HL-60/S4 treated with retinoic acid at 250 ng/mL for 4 days and 3 days (cell line): ENCODE data around the gene FYB1.

Source experiments
- in situ Hi-C: fragments of 300-500 bp; cut with MboI; formaldehyde crosslinking; loops from 2 replicates; pipeline ENCODE4 v1.7.0; 2022; ENCODE audit warnings: low sequenced_read_pairs

FYB1 gene

DNA sequence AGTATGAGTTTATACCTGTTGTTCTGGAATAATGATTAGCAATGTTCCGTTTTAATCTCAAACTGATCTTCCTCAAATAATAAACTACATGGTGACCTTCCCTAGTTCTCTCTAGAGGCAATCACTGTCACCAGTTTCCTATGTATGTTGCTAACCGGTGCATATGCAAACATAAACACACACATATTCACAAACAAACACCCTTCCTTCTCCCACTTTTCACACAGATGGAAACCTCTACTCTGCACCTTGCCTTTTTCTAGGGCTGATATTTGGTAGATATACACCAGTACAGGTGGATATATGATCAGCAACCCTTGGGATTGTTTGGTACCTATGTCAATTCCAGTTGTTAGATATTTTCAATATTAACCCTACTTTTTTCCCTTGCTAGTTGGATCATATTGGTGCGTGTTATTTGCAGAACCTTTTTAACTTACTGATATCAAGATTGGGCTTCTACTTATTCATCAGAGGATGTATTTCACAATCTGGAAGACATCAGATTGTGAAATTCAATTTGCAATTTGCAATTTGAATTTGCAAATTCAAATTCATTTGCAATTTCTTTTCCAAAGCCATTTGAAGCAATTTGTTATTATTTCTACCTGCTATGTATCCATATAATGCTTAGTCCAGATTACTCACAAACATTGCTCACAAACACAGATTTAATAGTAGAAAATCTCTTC is 12.6 kb downstream of the FYB1 start:
- in situ Hi-C loops: no loop called here

DNA sequence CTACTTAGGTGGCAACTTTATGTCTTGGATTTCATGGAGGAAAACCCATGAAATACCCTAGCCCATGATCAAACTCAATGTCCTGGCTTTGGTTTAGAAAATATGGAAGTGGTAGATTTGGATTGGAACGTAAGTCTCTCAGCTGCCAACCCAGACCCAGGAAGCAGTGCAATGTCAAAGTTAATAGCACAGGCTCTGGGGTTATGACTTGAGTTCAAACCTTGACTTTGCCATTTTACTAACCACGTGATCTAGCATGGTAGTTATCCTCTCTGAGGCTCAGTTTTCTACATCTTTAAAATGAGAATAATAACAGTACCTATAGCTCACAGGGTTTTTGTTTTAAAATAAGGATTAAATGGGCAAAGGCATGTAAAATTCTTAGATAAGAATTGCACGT is 13.8 kb downstream of the FYB1 start:
- in situ Hi-C loops: no loop called here

DNA sequence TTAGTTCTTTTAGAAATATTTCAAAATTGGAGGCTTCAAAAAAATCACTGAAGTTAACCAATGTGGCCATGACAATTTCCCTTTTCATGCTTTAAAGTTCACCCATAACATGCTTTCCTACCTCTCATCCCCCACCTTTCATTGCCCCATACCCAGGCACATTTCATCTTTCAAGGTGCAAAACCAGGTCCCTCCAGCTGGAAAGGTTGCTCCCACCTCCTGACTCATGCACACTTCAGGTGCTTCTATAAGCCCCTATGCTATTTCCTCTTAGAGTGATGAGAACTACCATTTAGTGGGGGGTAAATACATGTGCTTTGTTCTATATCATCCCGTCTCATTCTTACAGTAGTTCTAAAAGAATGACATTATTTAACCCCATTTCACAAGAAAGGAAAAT is 15.4 kb downstream of the FYB1 start:
- in situ Hi-C loops: no loop called here

DNA sequence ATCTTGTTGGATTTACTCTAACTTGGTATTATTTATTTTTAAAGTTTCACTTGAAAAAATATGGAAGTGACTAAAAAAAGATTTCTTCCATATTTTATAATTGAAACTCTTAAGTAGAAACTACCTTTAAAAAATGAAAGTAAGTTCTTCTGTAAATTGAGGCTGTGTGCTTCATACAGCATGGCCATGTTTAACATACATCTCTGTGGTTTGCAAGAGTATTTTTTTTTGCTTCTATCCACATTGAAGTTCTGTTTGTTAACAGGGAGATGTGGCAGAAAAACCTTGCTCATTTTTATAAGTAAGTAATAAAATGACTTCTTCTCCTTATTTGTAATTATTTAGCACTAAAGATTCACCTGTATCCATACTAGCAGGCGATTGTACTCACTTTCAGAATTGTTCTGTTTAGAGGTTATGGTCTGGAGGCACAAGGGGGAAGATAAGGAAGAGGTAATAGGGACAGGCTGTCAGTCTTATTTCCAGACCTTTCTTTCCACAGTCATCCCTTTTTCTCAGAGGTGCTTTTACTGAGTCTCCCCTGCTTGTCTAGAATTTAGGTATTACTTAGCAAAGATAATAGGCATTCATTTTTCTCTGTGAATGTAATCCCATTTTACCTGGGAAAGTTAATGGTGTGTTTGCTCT is 16.0 kb downstream of the FYB1 start:
- in situ Hi-C loops: no loop called here

DNA sequence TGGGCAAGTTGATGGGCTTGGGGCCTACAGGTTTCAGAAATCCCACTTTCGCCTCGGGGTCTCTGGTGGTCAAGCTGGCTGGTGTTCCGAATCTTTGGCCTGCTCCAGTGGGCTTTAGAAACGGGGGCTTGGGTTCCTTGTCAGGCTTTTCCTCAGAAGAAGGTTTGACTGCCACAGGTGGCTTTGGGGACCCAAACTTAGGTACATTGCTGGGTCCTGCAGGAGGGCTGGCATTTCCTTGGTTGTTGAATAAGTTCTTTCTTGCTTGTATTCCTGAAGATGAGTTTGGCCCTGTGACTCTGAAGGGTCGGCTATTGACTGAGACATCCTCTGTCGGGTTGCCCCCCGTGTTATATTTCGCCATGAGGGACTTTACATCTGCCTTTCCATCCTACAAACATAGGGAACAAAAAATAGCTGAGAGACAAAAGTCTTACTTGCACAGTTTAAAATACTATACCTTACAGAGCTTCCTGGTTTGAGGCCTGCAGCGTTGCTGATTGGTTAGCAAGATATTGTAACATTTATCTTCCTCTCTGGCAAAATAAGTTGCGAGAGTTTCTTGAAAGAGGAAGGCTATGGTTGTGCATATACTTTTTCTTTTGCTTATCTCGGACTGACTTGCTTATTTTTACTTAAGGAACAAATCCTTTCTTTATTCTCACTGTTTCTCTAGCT is 16.6 kb downstream of the FYB1 start:
- in situ Hi-C loops: no loop called here

DNA sequence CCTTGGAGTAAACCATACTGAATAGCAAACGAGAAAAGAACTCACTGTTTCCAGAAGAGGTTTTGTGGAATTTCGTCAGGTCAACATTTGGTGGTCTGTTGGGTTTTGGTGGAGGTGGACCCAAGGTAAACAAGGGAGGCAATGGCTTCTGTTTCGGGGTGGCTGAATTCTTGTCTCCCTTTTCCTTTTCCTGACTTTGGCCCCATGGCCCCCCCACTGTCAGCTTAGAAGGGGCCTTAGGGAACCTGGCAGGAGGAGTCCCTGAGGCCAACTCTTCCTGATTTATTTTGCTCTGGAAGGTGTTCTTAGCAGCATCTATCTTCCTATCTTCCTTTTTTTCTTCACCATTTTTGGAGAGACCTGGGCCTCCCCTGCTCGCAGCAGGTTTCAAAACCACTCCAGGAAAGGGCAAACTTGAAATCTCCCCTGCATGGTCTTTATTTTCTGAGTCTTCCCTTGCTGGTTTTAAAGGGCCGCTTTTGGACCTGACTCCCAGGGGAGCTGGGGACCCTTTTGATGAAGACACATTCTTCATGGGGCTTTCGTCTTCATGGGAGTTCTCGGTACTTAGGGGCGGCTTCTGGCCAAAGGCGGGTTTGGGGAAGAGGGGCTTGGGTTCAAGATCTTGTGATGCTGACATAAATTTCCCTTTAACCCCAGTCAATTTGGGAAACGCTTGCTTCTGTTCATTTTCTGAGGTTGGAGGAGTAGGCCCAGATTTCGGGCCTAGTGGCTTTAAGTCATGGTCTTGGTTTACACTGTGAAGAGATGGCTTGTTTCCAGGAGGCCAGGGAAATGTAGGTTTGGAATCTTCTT is 17.4 kb downstream of the FYB1 start:
- in situ Hi-C loops: no loop called here

DNA sequence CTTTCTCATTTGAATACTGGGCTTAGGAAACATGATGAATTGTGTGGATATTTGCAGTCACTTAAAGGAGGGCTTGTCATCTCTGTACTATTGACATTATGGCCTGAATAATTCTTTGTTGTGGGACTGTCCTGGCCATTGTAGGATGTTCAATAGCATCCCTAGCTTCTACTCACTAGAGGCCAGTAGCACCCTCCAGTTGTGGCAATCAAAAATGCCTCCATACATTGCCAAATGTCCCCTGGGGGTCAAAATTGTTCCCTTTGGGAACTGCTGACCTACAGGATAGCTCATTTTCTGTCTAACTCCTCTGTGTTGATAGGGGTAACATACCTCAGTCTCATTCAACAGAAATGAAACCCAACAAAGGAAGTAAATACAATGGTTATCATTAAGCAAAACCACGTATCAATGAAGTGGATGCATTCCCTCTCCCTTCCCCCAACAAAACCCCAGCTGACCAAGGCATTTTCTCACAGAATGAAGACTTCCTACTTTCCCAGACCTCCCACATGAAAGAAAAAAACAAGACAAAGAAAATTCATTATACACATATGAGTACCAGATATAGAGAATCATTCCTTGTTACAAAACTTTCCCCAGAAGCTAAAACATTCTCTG is 18.1 kb downstream of the FYB1 start:
- in situ Hi-C loops: no loop called here

DNA sequence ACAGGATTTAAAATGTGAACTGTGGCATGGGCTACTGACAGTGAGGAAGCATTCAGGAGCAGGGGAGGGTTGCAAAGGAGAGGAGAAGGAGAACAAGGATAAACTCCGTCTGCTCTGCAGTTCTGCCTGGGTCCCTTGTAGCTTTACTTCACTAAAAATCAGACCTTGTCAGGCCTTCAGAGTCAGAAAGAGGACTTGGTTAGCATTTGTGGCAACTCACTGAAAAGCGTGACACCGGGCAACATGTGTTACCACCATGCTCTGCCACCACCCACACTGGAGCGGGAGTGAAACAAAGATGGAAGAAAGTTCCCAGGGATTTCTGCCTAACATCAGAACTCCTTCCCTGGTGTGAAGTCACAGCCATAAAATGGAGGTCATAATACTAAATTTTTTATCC is 19.3 kb downstream of the FYB1 start:
- in situ Hi-C loops: no loop called here

DNA sequence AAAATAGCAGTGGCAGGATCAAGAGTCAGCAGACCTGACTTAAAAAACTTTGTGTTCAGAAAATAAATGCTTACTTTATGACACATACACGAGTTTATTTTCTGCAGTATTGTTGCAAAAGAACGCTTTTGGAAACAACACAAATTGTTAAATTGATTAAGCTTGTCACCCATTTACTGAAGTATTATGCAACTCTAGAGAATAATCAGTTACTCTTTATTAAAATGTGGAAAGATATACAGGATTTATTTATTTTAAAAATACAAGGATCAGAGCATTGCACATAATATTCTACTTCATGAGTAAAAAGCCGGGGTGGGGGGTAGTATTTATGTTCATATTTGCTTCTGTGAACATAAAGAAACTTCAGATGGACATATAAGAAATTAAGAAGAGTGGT is 20.0 kb downstream of the FYB1 start:
- in situ Hi-C loops: no loop called here

DNA sequence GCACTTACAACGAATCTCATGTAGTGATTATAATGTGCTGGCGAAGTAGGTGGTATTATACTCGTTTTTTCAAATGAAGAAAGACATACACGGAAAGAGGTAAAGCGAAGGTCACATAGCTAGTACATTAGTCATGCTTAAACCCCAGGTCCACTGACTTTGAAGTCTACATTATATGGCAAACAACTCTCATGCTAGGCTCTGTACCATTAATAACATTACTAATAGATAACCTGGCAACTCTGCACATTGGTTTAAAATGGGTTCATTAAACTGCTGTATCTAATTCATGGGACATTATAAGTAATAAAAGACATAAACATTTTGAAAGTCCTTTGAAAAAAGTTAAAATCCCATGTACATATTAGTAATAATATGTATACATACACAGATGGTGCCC is 21.2 kb downstream of the FYB1 start:
- in situ Hi-C loops: no loop called here

DNA sequence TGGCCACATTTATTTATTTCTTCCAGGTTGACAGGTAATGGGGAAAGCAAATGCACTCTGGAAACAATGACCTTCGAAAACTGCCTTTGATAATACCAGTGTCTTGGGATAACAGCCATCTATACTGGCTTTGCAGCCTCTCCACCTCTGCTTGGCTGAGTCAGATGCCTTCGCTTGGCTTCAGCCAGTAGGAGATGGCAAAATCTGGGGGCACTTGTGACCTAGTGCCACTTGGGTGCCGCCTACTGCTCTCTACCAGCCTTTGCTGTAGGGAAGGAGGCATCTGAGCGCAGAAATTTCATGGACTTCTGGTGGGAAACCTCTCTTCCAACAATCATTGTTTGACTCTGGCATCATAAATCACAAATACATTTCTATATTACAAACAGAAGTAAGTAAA is 21.8 kb downstream of the FYB1 start:
- in situ Hi-C loops: no loop called here

DNA sequence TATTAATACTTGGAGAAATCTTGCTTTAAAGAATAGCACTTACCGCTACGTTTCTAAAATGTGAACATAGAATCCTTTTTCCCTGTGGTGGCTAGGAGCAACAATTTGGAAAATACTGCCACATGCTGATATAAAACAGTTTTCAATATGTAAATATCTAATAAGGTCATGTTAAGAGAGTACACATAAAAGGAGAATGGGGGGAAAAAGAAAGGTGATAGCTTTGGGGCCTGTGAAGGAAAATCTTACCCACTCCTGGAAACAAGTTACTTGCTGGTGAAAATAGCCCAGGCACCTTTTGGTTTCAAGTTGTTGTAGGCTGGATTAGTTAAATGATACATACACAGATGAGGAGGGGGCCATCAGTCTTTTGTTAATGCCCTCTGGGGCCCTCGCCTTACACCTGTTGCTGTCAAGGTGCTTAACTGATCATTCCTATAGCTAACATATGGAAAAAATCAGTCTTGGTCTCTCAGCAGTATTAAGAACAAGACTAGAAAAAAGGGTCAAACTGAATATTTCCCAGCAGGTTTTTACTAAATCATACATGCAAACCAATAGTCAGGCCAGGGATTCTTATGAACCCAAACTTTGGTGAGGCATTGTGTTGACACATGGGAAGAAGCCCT is 24.1 kb downstream of the FYB1 start:
- in situ Hi-C loops: no loop called here

DNA sequence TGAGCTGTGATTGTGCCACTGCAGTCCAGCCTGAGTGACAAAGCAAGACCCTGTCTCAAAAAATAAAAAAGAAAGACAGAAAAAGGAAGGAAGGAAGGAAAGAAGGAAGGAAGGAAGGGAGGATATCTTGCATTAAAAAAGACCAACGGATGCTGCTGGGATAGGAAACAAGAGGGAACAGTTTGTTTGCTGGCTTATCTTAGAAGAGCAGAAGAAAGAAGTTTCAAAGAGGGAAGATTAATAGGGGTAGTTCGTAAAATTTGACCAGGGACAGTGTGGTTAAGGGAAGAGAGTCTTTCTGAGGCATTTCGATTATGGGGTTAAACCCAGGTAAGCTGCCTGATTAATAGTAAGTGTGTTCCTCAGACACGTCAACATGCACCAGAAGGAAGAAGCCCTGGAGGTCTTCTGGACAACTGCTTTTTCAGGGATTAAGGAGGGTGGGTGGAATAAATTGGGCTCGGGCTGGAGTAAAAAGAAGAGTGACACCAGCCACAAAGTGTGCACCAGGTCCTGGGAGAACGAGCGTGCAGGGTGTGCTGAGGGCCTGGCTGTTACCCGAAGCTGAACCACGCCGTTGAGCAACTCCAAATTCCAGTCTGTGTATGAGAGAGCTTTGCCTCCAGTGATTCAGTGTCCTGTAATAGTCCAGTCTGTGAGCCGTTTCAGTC is 24.8 kb downstream of the FYB1 start:
- in situ Hi-C loops: no loop called here

DNA sequence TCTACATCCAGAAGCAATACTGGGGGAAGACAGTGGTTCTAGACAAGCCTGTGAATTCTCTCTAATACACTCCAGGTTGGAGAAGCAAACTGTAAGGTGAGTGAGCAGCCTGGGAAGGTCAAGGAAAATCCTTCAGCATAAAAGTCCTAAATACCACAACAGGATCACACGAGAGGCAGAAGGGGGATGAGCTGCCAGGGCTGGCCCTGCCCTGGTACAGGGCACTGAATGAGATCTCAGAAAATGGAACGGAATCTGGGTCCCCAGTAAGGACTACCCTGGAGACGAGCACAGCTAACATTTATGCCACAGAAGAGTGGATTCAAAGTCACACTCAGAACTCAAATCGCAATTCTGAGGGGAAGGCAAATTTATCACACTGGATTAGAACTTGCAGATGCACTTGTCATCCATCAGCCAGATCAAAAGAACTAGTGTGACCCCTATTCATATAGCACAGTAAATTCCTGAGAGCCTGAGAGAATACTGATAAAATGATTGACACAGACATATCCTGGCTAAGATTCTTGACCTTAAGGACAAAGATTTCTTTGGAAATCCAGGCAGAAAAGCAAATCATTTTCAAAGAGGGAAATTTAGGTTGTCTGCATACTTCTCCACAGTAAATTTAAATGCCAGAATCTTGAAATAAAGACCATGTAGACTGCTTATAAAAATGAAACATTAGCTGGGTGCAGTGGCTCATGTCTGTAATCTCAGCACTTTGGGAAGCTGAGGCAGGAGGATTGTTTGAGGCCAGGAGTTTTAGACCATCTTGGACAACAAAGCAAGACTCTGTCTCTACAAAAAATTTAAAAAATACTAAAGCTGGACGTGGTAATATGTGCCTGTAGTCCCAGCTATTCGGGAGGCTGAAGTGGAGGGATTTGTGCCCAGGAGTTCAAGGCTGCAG is 25.6 kb downstream of the FYB1 start:
- in situ Hi-C loops: no loop called here

DNA sequence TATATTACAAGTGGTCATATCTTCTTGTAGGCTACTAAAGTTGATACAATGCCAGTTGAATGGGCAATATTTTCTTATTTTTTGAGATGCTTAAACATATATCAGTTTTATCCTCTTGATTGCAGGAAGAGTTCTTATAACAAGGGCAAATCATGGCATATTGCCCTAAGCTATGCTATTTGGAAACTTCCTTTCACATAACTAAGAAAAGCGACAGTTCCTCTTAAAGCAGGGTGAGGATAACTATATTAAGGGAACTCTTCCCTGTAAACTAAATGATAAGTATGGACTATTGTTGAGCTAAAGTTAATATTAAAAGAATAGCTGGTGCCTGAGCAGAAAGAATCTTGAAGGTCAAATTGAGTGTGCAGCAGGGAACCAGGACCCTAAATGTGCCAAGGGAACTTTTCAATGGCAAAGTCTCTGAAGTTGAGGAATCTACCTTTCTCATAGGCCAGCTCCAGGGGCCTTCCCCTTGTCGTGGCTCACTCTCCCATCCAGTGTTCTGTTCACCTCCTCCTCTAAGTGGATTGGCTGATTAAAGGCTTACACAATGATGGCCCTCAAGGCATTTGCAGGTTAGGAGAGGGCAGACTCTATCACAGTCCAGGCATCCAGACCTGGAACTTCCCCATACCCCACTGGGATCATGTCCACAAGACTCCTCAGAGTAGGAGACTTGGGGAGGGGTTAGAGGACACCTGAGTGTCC is 26.8 kb downstream of the FYB1 start:
- in situ Hi-C loops: no loop called here

DNA sequence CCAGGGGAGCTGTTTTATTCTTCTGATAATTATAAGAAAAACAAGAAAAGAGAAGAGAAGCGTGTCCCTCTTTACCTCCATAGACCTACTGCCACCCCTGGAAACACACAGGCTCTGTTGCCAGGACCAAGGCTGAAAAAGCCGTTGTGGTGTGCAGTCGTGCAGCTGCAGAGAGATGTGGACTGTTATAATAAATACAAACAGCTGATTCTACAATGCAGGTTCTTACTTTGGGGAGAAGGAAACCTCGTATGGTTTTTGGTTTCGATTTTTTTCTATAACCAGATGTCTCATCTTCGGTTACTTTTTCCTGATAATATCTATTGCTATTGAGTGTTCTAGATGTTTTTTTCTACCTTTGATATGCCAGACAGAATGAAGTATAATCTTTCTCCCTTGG is 28.1 kb downstream of the FYB1 start:
- in situ Hi-C loops: no loop called here

DNA sequence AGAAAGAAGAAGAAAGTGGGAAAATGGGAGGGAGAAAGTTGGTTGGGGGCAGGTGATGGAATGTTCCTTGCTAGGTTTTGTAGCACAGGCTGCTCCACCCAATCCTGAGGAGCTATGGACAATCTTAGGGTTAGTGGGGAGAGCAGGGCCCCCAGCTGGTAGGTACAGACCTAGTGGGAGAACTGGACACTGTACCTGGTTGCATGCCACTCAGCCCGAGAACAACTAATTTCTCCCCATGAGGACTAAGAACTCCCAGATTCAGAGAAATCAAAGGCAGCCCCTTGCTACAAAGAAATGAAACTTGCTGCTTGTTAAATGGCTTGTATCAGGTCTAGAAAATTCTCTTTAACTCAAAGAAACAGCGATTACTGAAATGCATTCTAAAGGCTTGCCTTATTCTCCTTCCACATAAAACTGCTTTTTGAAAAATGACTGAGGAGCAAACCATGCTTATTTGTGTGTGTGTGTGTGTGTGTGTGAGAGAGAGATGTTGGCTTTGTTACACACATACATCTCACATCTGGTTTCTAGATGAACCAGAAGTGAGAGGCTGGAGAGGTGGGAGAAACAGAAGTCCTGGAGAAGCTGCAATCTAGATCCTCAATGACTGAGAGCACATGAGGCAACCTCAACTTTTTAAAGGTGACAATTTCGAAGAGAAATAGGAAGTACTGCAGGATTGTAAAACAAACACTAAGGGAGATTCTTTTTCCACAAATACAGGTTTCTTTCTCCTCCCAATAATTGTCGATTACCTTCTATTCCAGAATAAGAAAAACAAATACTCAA is 28.9 kb downstream of the FYB1 start:
- in situ Hi-C loops: no loop called here
